OCI-LY7 (cell line): ENCODE results near the gene EFNA3.

ENCODE experiments used
- CTCF ChIP-seq: fragments of 200-600 bp; sonication (generic); conservative IDR thresholded peaks from 2 replicates; pipeline ENCODE4 v1.5.1; 2014; ENCODE audit warnings: mild to moderate bottlenecking, antibody characterized with exemption, low read length, moderate library complexity, mixed read lengths
- EZH2phosphoT487 ChIP-seq: fragments of 200-600 bp; sonication (generic); IDR thresholded peaks from 2 replicates; pipeline ENCODE4 v1.6.1; 2018; ENCODE audit warnings: low read depth, borderline replicate concordance, mild to moderate bottlenecking, mixed run types, antibody characterized with exemption, low read length, moderate library complexity, mixed read lengths

GRCh38 chr1:155079210-155079486 is 511 bp downstream of the EFNA3 start:
- TF ChIP-seq CTCF, result no peak
- peak; percentile 78; the same call in 1 of the 2 replicates for TF ChIP-seq EZH2phosphoT487
